ENCODE results near the gene CERCAM. TPM values are rescaled to one million over a fixed set of nuclear protein-coding genes. Genes with fewer than 3 reads are reported as not detected.

CERCAM gene
- total RNA-seq, 1 experiment from 2014 or later = 19.1 TPM

DNA sequence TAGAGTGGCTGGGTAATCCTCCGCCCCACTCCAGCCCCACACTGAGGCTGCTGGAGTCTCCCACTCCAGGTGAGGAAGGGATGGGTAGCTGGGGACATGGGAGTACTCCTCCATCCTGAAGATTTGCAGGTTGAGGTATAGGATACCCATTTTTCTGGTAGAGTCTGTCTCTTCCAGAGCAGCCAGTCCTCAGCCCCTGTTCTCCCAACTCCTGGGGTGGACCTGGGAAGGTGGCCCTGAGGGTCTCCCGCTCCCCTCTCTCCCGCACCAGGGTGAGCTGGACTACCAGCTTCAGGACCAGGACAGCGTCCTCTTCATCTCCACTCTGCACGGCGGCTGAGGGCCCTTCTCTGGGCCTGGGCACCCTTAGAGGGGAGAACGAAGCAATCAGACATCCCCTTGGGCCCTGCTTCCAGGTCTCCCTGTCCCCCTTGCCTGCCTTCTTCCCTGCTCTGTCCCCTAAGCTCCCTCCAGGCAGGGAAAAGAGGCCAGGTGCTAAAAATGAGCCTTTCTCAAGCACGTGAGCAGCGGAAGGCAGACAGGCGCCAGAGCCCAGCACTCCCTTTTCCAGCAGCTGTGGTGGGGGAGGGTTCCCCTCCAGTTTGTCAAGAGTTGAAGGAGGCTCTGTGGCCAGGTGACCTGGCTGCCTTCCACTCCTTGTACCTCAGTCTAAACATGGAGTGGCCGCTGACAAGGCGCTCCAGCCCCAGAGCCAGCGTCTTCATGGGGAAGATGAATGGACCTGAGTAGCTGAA, 31.1 kb upstream of the CERCAM start:
- no peaks in the 10 kb centered on the region for H3K79me2 ChIP-seq (ENCODE audit: low read length)
- H3K9ac ChIP-seq (ENCODE audit: low read length) = no peak overlapping the region
- no peak overlapping the region for H3K4me2 ChIP-seq (ENCODE audit: low read length)
- no peaks in the 10 kb centered on the region for H3K4me1 ChIP-seq (ENCODE audit: insufficient read depth, low read length)
- H2AFZ ChIP-seq (ENCODE audit: low read length) = no peak overlapping the region
- POLR2A ChIA-PET (ENCODE audit: unreplicated experiment) = no interaction called here
- CTCF ChIA-PET = no interaction called here
- no peaks in the 10 kb centered on the region for H3K9me3 ChIP-seq (ENCODE audit: low read length)
- TSS peak; percentile 33 for BruUV-seq (replicated peaks)
- ATAC-seq = no peak
- no peak overlapping the region for H3K4me3 ChIP-seq (ENCODE audit: low read length)
- TF ChIP-seq EZH2phosphoT487 (IDR thresholded peaks at IDR 0.05; ENCODE audit: borderline replicate concordance, low read length) = no peak
- DNase-seq = no peak
- H3F3A ChIP-seq (ENCODE audit: low read length, unreplicated experiment) = no peaks in the 10 kb centered on the region
- H3K27me3 ChIP-seq (ENCODE audit: low read length) = no peaks in the 10 kb centered on the region
- no peaks in the 10 kb centered on the region for H3K9me2 ChIP-seq (replicated peaks; ENCODE audit: low read length)
- intact Hi-C loops (cut with micrococcal nuclease) = no loop called here
- H4K20me1 ChIP-seq (ENCODE audit: low read length) = no peaks in the 10 kb centered on the region
- H3K36me3 ChIP-seq (ENCODE audit: low read depth, low read length) = no peaks in the 10 kb centered on the region
- no peak overlapping the region for H3K27ac ChIP-seq (ENCODE audit: low read length)

DNA sequence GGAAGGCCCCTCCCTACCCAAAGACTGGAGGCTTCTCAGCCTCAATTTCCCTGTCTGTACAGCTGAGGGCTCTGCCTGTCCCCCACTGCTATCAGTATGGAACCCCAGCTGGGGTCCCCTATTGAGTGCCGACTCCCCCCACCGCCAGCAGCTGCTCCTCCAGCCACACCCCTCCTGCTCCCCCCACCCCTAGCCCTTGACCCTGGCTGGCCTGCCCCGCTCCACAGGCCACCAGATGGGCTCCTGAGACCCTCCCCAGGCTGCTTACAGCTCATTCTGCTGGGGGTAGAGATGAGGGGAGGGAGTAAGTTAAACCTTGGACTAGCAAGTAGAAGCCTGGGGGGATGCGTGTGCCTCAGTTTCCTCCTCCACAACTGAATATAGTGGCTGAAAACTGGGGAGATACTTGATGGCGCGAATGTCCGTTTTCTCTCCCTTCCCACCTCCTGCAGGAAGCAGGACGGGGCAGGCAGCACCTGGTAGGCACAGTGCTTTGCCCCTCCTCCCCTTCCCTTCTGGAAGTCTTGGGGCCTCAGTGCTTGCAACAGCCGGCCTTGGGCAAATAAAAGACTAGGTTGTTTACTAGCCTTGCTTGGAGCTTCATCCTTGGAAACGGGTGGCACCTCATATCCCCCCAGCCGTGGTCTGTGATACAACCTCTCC, 30.4 kb upstream of the CERCAM start:
- H3K9me3 ChIP-seq (ENCODE audit: low read length) = no peaks in the 10 kb centered on the region
- H3K9ac ChIP-seq (ENCODE audit: low read length) = no peak overlapping the region
- H2AFZ ChIP-seq (ENCODE audit: low read length) = no peak overlapping the region
- ChIA-PET POLR2A (ENCODE audit: unreplicated experiment) (no interaction called here), CTCF (no interaction called here)
- H3K4me3 ChIP-seq (ENCODE audit: low read length) = no peak overlapping the region
- no peak for DNase-seq
- intact Hi-C loops (cut with micrococcal nuclease) = no loop called here
- no peaks in the 10 kb centered on the region for H4K20me1 ChIP-seq (ENCODE audit: low read length)
- no peaks in the 10 kb centered on the region for H3K36me3 ChIP-seq (ENCODE audit: low read depth, low read length)
- no peaks in the 10 kb centered on the region for H3K4me1 ChIP-seq (ENCODE audit: insufficient read depth, low read length)
- no peaks in the 10 kb centered on the region for H3K79me2 ChIP-seq (ENCODE audit: low read length)
- H3K4me2 ChIP-seq (ENCODE audit: low read length) = no peak overlapping the region
- H3F3A ChIP-seq (ENCODE audit: low read length, unreplicated experiment) = no peaks in the 10 kb centered on the region
- H3K27ac ChIP-seq (ENCODE audit: low read length) = no peak overlapping the region
- no TSS peak for BruUV-seq (replicated peaks)
- no peaks in the 10 kb centered on the region for H3K27me3 ChIP-seq (ENCODE audit: low read length)
- TF ChIP-seq, protein P1, sequence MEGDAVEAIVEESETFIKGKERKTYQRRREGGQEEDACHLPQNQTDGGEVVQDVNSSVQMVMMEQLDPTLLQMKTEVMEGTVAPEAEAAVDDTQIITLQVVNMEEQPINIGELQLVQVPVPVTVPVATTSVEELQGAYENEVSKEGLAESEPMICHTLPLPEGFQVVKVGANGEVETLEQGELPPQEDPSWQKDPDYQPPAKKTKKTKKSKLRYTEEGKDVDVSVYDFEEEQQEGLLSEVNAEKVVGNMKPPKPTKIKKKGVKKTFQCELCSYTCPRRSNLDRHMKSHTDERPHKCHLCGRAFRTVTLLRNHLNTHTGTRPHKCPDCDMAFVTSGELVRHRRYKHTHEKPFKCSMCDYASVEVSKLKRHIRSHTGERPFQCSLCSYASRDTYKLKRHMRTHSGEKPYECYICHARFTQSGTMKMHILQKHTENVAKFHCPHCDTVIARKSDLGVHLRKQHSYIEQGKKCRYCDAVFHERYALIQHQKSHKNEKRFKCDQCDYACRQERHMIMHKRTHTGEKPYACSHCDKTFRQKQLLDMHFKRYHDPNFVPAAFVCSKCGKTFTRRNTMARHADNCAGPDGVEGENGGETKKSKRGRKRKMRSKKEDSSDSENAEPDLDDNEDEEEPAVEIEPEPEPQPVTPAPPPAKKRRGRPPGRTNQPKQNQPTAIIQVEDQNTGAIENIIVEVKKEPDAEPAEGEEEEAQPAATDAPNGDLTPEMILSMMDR (conservative IDR thresholded peaks at IDR 0.05; ENCODE audit: low read depth, low read length) = no peak
- TF ChIP-seq EZH2 (IDR thresholded peaks at IDR 0.05; ENCODE audit: low read length, unreplicated experiment) (no peak), EZH2phosphoT487 (IDR thresholded peaks at IDR 0.05; ENCODE audit: borderline replicate concordance, low read length) (no peak)
- H3K9me2 ChIP-seq (replicated peaks; ENCODE audit: low read length) = no peaks in the 10 kb centered on the region
- no peak for ATAC-seq

DNA sequence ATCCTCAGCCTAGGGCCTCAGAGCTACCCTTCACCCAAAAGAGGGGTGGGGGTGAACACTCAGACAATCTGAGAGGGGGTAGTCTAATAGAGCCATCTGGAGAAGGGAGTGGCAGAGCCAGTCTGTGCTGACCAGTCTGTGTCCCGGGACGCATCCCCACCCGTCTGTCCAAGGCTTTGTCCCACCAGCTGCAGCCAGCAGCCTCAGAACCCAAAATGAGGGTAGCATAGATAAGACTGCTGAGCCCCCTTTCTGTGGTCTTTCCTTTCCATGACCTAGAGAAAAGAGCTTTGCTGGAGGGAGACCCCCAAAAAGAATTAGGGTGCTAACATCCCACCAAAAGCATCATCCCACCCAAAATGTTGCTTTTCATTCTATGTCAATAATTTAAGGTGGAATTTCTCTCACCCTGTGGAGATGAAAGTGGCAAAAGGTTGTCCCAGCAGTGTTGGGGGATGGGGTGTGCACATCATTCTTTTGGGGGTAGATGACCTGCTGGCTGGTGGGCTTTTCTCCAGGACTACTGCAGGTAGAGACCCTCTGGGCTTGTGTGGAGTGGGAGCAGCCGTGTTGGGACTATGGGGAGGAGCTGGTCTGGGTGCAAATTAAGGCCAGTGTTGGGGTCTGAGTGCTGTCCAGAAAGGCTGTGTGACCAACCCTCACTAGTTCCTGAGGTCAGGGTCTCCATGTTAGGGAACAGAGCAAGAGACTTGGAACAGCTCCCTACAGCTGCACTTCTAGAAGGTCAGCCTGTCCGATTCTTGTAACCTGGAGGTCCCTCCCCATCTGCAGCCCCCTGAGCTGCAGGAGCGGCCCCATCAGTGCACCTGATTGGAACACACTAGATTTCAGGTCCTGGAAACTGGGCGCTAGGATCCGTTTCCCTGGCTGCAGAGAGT, 29.6 kb upstream of the CERCAM start:
- Histone ChIP-seq H3K4me1 (ENCODE audit: insufficient read depth, low read length) (no peaks in the 10 kb centered on the region), H4K20me1 (ENCODE audit: low read length) (no peaks in the 10 kb centered on the region), H3K79me2 (ENCODE audit: low read length) (no peaks in the 10 kb centered on the region), H3K4me3 (ENCODE audit: low read length) (no peak overlapping the region), H3K9ac (ENCODE audit: low read length) (no peak overlapping the region), H3K9me3 (ENCODE audit: low read length) (no peaks in the 10 kb centered on the region), H2AFZ (ENCODE audit: low read length) (no peak overlapping the region), H3K4me2 (ENCODE audit: low read length) (no peak overlapping the region), H3K27me3 (ENCODE audit: low read length) (no peaks in the 10 kb centered on the region), H3K9me2 (replicated peaks; ENCODE audit: low read length) (no peaks in the 10 kb centered on the region), H3K27ac (ENCODE audit: low read length) (no peak overlapping the region), H3F3A (ENCODE audit: low read length, unreplicated experiment) (no peaks in the 10 kb centered on the region), H3K36me3 (ENCODE audit: low read depth, low read length) (no peaks in the 10 kb centered on the region)
- ChIA-PET POLR2A (ENCODE audit: unreplicated experiment) (no interaction called here), CTCF (no interaction called here)
- TF ChIP-seq EZH2 (IDR thresholded peaks at IDR 0.05; ENCODE audit: low read length, unreplicated experiment) (no peak), EZH2phosphoT487 (IDR thresholded peaks at IDR 0.05; ENCODE audit: borderline replicate concordance, low read length) (no peak)
- TF ChIP-seq, protein P1 (conservative IDR thresholded peaks at IDR 0.05; ENCODE audit: low read depth, low read length) = no peak
- ATAC-seq = no peak
- no TSS peak for BruUV-seq (replicated peaks)
- DNase-seq = no peak
- intact Hi-C loops (cut with micrococcal nuclease) = no loop called here

Data from PC-3 (cell line).